ENCODE results near the gene ZNF474. TPM values are rescaled to one million over a fixed set of nuclear protein-coding genes. Genes with fewer than 3 reads are reported as not detected.

The ZNF474 gene
- total RNA-seq, 1 donor from 2014 or later = 1.3 TPM

DNA sequence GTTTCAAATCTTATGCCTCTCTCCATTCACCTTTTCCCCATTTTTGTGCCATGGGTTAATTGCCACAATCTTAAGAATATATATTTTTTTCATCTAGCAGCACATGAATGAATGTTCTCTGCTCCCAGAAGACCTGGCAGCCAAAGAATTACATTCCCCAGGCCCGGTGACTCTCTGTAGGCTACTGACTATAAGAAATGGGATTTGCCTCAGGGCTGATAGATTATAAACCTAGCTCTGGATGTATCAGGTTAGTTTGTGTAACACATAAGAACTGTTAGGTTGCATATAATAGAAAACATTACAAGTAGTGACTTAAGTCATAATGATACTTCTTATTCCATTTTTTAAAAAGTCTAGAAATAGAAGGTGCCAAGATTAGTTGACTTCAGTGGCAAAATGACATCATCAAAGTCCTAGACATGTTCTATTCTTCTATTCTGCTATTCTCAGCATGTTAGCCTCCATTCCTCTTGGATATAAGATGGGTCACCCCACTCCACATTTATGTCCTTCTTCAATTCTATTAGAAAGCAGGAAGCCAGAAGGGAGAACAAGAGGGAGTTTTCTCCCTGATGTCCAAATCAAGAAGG lies 10.9 kb upstream of the ZNF474 start:
- H3K79me2 ChIP-seq (ENCODE audit: low read depth) = no peaks in the 10 kb centered on the region
- Mint-ChIP-seq H3K4me3 (no peak overlapping the region), H3K36me3 (no peaks in the 10 kb centered on the region), H3K4me1 (peaks cover 2% of the 10 kb centered on the region), H3K27ac (no peak overlapping the region), H3K9me3 (no peaks in the 10 kb centered on the region), H3K27me3 (ENCODE audit: insufficient read depth, low read depth) (peaks cover 4% of the 10 kb centered on the region)
- H3K4me3 ChIP-seq = no peak overlapping the region
- no peaks in the 10 kb centered on the region for H3K4me1 ChIP-seq
- H3K9ac ChIP-seq = no peak overlapping the region
- no peaks in the 10 kb centered on the region for H3F3A ChIP-seq (ENCODE audit: low read depth)
- DNase-seq (ENCODE audit: low spot score) = no peak
- no peak overlapping the region for H2AFZ ChIP-seq (replicated peaks)
- H3K27ac ChIP-seq = no peak overlapping the region
- no peaks in the 10 kb centered on the region for H3K27me3 ChIP-seq
- TF ChIP-seq EZH2 (IDR thresholded peaks at IDR 0.05) (no peak), EZH2phosphoT487 (IDR thresholded peaks at IDR 0.05) (no peak)
- TF ChIP-seq, protein P1, sequence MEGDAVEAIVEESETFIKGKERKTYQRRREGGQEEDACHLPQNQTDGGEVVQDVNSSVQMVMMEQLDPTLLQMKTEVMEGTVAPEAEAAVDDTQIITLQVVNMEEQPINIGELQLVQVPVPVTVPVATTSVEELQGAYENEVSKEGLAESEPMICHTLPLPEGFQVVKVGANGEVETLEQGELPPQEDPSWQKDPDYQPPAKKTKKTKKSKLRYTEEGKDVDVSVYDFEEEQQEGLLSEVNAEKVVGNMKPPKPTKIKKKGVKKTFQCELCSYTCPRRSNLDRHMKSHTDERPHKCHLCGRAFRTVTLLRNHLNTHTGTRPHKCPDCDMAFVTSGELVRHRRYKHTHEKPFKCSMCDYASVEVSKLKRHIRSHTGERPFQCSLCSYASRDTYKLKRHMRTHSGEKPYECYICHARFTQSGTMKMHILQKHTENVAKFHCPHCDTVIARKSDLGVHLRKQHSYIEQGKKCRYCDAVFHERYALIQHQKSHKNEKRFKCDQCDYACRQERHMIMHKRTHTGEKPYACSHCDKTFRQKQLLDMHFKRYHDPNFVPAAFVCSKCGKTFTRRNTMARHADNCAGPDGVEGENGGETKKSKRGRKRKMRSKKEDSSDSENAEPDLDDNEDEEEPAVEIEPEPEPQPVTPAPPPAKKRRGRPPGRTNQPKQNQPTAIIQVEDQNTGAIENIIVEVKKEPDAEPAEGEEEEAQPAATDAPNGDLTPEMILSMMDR (IDR thresholded peaks at IDR 0.05) = no peak
- H4K20me1 ChIP-seq (ENCODE audit: low read depth) = no peaks in the 10 kb centered on the region
- H3K36me3 ChIP-seq = no peaks in the 10 kb centered on the region
- no peaks in the 10 kb centered on the region for H3K9me3 ChIP-seq (ENCODE audit: low read depth)
- H3K4me2 ChIP-seq = no peak overlapping the region

DNA sequence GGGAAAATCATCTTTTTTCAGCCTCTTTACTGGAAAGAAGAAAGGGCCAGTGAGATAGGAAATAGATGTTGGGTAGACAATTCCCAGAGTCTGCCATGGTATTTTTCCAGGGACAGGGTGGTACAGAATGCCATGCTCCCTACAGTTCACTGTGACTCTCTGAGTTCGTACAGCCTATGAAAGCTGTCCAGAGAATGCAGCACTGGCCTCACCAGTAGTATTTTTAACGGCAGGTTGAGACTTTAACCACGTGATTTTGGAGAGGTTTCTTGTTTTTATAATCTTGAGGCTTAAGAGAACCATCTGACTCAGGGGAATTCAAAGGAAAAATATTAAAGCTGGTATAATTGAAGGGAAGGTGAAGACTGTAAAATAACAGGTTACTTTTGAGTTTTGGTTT lies 10.1 kb upstream of the ZNF474 start:
- Histone ChIP-seq H3K27me3 (no peaks in the 10 kb centered on the region), H3K79me2 (ENCODE audit: low read depth) (no peaks in the 10 kb centered on the region), H3K9me3 (ENCODE audit: low read depth) (no peaks in the 10 kb centered on the region), H3F3A (ENCODE audit: low read depth) (no peaks in the 10 kb centered on the region), H4K20me1 (ENCODE audit: low read depth) (no peaks in the 10 kb centered on the region), H2AFZ (replicated peaks) (no peak overlapping the region), H3K4me3 (no peak overlapping the region), H3K4me1 (no peaks in the 10 kb centered on the region), H3K27ac (no peak overlapping the region), H3K36me3 (no peaks in the 10 kb centered on the region), H3K4me2 (no peak overlapping the region), H3K9ac (no peak overlapping the region)
- H3K27me3 Mint-ChIP-seq (ENCODE audit: insufficient read depth, low read depth) = peaks cover 4% of the 10 kb centered on the region
- no peak overlapping the region for H3K27ac Mint-ChIP-seq
- no peaks in the 10 kb centered on the region for H3K9me3 Mint-ChIP-seq
- TF ChIP-seq EZH2 (IDR thresholded peaks at IDR 0.05) (no peak), EZH2phosphoT487 (IDR thresholded peaks at IDR 0.05) (no peak)
- TF ChIP-seq, protein P1 (IDR thresholded peaks at IDR 0.05) = no peak
- DNase-seq (ENCODE audit: low spot score) = no peak
- H3K4me3 Mint-ChIP-seq = no peak overlapping the region
- no peaks in the 10 kb centered on the region for H3K4me1 Mint-ChIP-seq
- no peaks in the 10 kb centered on the region for H3K36me3 Mint-ChIP-seq

DNA sequence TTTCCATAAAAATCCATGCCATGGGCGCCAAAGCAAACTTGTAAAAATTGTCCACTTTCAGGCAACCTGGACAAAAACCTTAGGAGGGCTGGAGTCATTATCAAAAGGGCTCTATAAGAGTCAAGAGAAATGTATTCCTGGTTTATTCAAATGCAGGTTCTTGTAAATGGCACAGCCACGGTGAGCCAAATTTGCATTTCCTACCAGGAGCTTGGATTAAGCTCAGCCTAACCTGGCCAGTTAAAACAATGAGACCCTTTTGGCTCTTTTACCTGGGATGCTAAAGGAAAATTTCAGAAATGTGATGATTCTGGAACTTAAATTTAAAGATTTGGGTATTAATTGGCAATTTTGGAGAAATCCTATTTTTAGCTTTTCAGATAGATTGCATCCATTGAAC lies 8.9 kb upstream of the ZNF474 start:
- Mint-ChIP-seq H3K36me3 (no peaks in the 10 kb centered on the region), H3K27ac (no peak overlapping the region)
- no peak for DNase-seq (ENCODE audit: low spot score)

More for the DNA sequence above, 8.9 kb upstream of the ZNF474 start:
- TF ChIP-seq, protein P1 (IDR thresholded peaks at IDR 0.05) = no peak
- TF ChIP-seq EZH2phosphoT487 (IDR thresholded peaks at IDR 0.05) (no peak), EZH2 (IDR thresholded peaks at IDR 0.05) (no peak)
- no peak overlapping the region for H3K27ac ChIP-seq
- H3K4me3 ChIP-seq = no peak overlapping the region
- no peaks in the 10 kb centered on the region for H3K4me1 Mint-ChIP-seq
- no peaks in the 10 kb centered on the region for H3K9me3 ChIP-seq (ENCODE audit: low read depth)
- no peaks in the 10 kb centered on the region for H4K20me1 ChIP-seq (ENCODE audit: low read depth)
- no peak overlapping the region for H3K4me2 ChIP-seq
- H2AFZ ChIP-seq (replicated peaks) = no peak overlapping the region
- no peaks in the 10 kb centered on the region for H3K79me2 ChIP-seq (ENCODE audit: low read depth)
- H3K9me3 Mint-ChIP-seq = no peaks in the 10 kb centered on the region
- no peak overlapping the region for H3K9ac ChIP-seq
- H3K36me3 ChIP-seq = no peaks in the 10 kb centered on the region
- no peaks in the 10 kb centered on the region for H3F3A ChIP-seq (ENCODE audit: low read depth)
- H3K27me3 Mint-ChIP-seq (ENCODE audit: insufficient read depth, low read depth) = peaks cover 4% of the 10 kb centered on the region
- H3K4me1 ChIP-seq = no peaks in the 10 kb centered on the region
- H3K27me3 ChIP-seq = no peaks in the 10 kb centered on the region
- no peak overlapping the region for H3K4me3 Mint-ChIP-seq
